H9 (cell line): Measurements from ENCODE around the gene FHIP2A. TPM values are rescaled to one million over a fixed set of nuclear protein-coding genes. Genes with fewer than 3 reads are reported as not detected.

Experiments used
- DNase-seq: peaks from one replicate; pipeline ENCODE4 v3.0.0-alpha.2; 2017
- H2AFZ ChIP-seq: one replicate; pipeline ENCODE4 v1.6.1; 2013; ENCODE audit warnings: mild to moderate bottlenecking, low read length, control low read depth, moderate library complexity
- H2AK5ac ChIP-seq: 2 replicates; pipeline ENCODE4 v1.6.1; 2013; ENCODE audit warnings: low read length, control low read depth, mixed read lengths; ENCODE audit not compliant: insufficient read length
- H2BK120ac ChIP-seq: one replicate; pipeline ENCODE4 v1.6.1; 2013; ENCODE audit warnings: low read depth, mild to moderate bottlenecking, low read length, control low read depth, inconsistent platforms; ENCODE audit not compliant: poor library complexity, severe bottlenecking
- H2BK12ac ChIP-seq: 2 replicates; pipeline ENCODE4 v1.6.1; 2013; ENCODE audit warnings: low read length, control low read depth, mixed read lengths, low read depth; ENCODE audit not compliant: insufficient read length
- H2BK15ac ChIP-seq: 2 replicates; pipeline ENCODE4 v1.6.1; 2013; ENCODE audit warnings: low read depth, low read length, control low read depth
- H2BK20ac ChIP-seq: one replicate; pipeline ENCODE4 v1.6.1; 2013; ENCODE audit warnings: low read depth, mild to moderate bottlenecking, low read length, control low read depth, inconsistent platforms; ENCODE audit not compliant: poor library complexity, severe bottlenecking
- H2BK5ac ChIP-seq: 2 replicates; pipeline ENCODE4 v1.6.1; 2013; ENCODE audit warnings: low read length, control low read depth, mixed read lengths; ENCODE audit not compliant: insufficient read length
- H3K14ac ChIP-seq: 2 replicates; pipeline ENCODE4 v1.6.1; 2013; ENCODE audit warnings: low read length, control low read depth; ENCODE audit not compliant: insufficient read depth
- H3K18ac ChIP-seq: 2 replicates; pipeline ENCODE4 v1.6.1; 2013; ENCODE audit warnings: low read depth, mild to moderate bottlenecking, mixed read lengths, low read length, control low read depth; ENCODE audit not compliant: insufficient read length
- H3K23ac ChIP-seq: 2 replicates; pipeline ENCODE4 v1.6.1; 2013; ENCODE audit warnings: low read length, control low read depth, mixed read lengths, low read depth; ENCODE audit not compliant: insufficient read length
- H3K23me2 ChIP-seq: 2 replicates; pipeline ENCODE4 v1.6.1; 2013; ENCODE audit warnings: low read depth, mild to moderate bottlenecking, mixed read lengths, low read length, control low read depth; ENCODE audit not compliant: insufficient read length, poor library complexity, severe bottlenecking
- H3K27ac ChIP-seq: 2 replicates; pipeline ENCODE4 v1.5.1; 2013; ENCODE audit warnings: low read length, control low read depth, mixed read lengths, low read depth; ENCODE audit not compliant: insufficient read length
- H3K27me3 ChIP-seq: 2 replicates; pipeline ENCODE4 v1.6.1; 2013; ENCODE audit warnings: low read length, control low read depth, inconsistent platforms; ENCODE audit not compliant: insufficient read depth
- H3K4ac ChIP-seq: 2 replicates; pipeline ENCODE4 v1.6.1; 2013; ENCODE audit warnings: low read depth, mild to moderate bottlenecking, control low read depth, inconsistent platforms, low read length, moderate library complexity
- H3K4me1 ChIP-seq: 2 replicates; pipeline ENCODE4 v1.6.1; 2013; ENCODE audit warnings: low read length, control low read depth, inconsistent platforms; ENCODE audit not compliant: insufficient read depth
- H3K4me2 ChIP-seq: 2 replicates; pipeline ENCODE4 v1.6.1; 2013; ENCODE audit warnings: low read length, control low read depth, mixed read lengths; ENCODE audit not compliant: insufficient read length, insufficient read depth
- H3K56ac ChIP-seq: 2 replicates; pipeline ENCODE4 v1.6.1; 2013; ENCODE audit warnings: low read depth, mild to moderate bottlenecking, mixed read lengths, low read length, control low read depth; ENCODE audit not compliant: insufficient read length
- H3K79me1 ChIP-seq: 2 replicates; pipeline ENCODE4 v1.6.1; 2013; ENCODE audit warnings: low read depth, mild to moderate bottlenecking, moderate library complexity, low read length, control low read depth, inconsistent platforms; ENCODE audit not compliant: insufficient read depth, poor library complexity, severe bottlenecking
- H3K79me2 ChIP-seq: 2 replicates; pipeline ENCODE4 v1.6.1; 2013; ENCODE audit warnings: low read length, control low read depth, inconsistent platforms; ENCODE audit not compliant: insufficient read depth
- H3K9ac ChIP-seq: 2 replicates; pipeline ENCODE4 v1.6.1; 2013; ENCODE audit warnings: low read length, control low read depth, mixed read lengths; ENCODE audit not compliant: insufficient read length; ENCODE audit errors: extremely low read depth
- H3K9me3 ChIP-seq: one replicate; pipeline ENCODE4 v1.6.1; 2013; ENCODE audit warnings: low read depth, low read length, inconsistent platforms; ENCODE audit not compliant: control insufficient read depth
- H3T11ph ChIP-seq: one replicate; pipeline ENCODE4 v1.6.1; 2013; ENCODE audit warnings: mild to moderate bottlenecking, low read length, control low read depth, inconsistent platforms
- H4K20me1 ChIP-seq: one replicate; pipeline ENCODE4 v1.6.1; 2013; ENCODE audit not compliant: control insufficient read depth, insufficient read length, insufficient read depth
- H4K5ac ChIP-seq: 2 replicates; pipeline ENCODE4 v1.6.1; 2013; ENCODE audit warnings: low read depth, mild to moderate bottlenecking, mixed read lengths, low read length, control low read depth; ENCODE audit not compliant: insufficient read length
- H4K8ac ChIP-seq: replicated peaks from 2 replicates; pipeline ENCODE4 v1.6.1; 2013; ENCODE audit warnings: low read length, control low read depth, mixed read lengths, low read depth; ENCODE audit not compliant: insufficient read length
- H4K91ac ChIP-seq: 2 replicates; pipeline ENCODE4 v1.6.1; 2013; ENCODE audit warnings: low read depth, mild to moderate bottlenecking, moderate library complexity, mixed read lengths, low read length, control low read depth; ENCODE audit not compliant: insufficient read length
- H3K27ac Mint-ChIP-seq, 3 experiments: 2 replicates in 2 of 3; 3 replicates in 1 of 3; pipeline ENCODE4 v1.8.0; 2020 to 2021; ENCODE audit warnings: mixed read lengths in 3 of 3, mild to moderate bottlenecking in 1 of 3, moderate library complexity in 1 of 3
- H3K27me3 Mint-ChIP-seq: 2 replicates; pipeline ENCODE4 v1.8.0; 2021; ENCODE audit warnings: low read depth, mild to moderate bottlenecking, moderate library complexity, mixed read lengths
- H3K36me3 Mint-ChIP-seq, 3 experiments: 2 replicates in 2 of 3; 3 replicates in 1 of 3; pipeline ENCODE4 v1.8.0; 2020 to 2021; ENCODE audit warnings: low read depth in 3 of 3, mixed read lengths in 3 of 3; ENCODE audit not compliant: insufficient read depth in 1 of 3
- H3K4me1 Mint-ChIP-seq, 2 experiments: 2 replicates each; pipeline ENCODE4 v1.8.0; 2020; ENCODE audit warnings: mixed read lengths in 2 of 2
- H3K4me3 Mint-ChIP-seq, 2 experiments: 2 replicates in 1 of 2; 3 replicates in 1 of 2; pipeline ENCODE4 v1.8.0; 2020 to 2021; ENCODE audit warnings: mild to moderate bottlenecking in 2 of 2, mixed read lengths in 2 of 2, moderate library complexity in 1 of 2
- H3K9me3 Mint-ChIP-seq, 2 experiments: 2 replicates in 1 of 2; 3 replicates in 1 of 2; pipeline ENCODE4 v1.8.0; 2020; ENCODE audit warnings: mild to moderate bottlenecking in 2 of 2, mixed read lengths in 2 of 2, moderate library complexity in 1 of 2
- CTCF ChIP-seq: fragments of 200-600 bp; sonication (generic); conservative IDR thresholded peaks from 3 replicates; pipeline ENCODE4 v1.8.0; 2021; ENCODE audit warnings: antibody characterized with exemption, mild to moderate bottlenecking
- WGBS: extraction: QIAGEN DNeasy Blood & Tissue Kit; methylation state at CpG from one replicate; pipeline ENCODE4 v1.1.7; 2013; ENCODE audit warnings: missing lambda C conversion rate, low lambda C conversion rate, mixed read lengths; ENCODE audit not compliant: insufficient read length; ENCODE audit errors: extremely low coverage; 5-methylcytosine and 5-hydroxymethylcytosine counted together
- total RNA-seq: library from RNA; stranded (reverse); gene quantifications from 2 replicates; pipeline ENCODE4 v1.2.1, GENCODE V29; 2021

The FHIP2A gene
- total RNA-seq, 1 experiment from 2014 or later = 14.8 TPM

- Histone ChIP-seq H3K9me3 (no peaks in the 10 kb centered on the region), H3K56ac (no peak overlapping the region), H3K14ac (no peak overlapping the region), H4K91ac (no peak overlapping the region), H2AFZ (no peak overlapping the region), H2AK5ac (no peak overlapping the region), H2BK15ac (no peak overlapping the region), H4K8ac (no peak overlapping the region), H3K27me3 (no peaks in the 10 kb centered on the region), H3K4ac (no peak overlapping the region), H3K4me1 (no peaks in the 10 kb centered on the region), H3K79me1 (no peaks in the 10 kb centered on the region), H3K23me2 (no peaks in the 10 kb centered on the region), H3K23ac (no peak overlapping the region), H2BK12ac (no peak overlapping the region), H3K4me2 (no peak overlapping the region), H3K9ac (no peak overlapping the region), H4K5ac (no peak overlapping the region), H4K20me1 (no peaks in the 10 kb centered on the region), H2BK20ac (no peak overlapping the region), H2BK5ac (no peak overlapping the region), H3K18ac (no peak overlapping the region), H3K27ac (no peak overlapping the region), H3K79me2 (no peaks in the 10 kb centered on the region), H3T11ph (no peak overlapping the region), H2BK120ac (no peak overlapping the region)
- no peak for TF ChIP-seq CTCF
- Mint-ChIP-seq H3K27me3 (no peaks in the 10 kb centered on the region), H3K4me3 (no peak overlapping the region), H3K9me3 (no peaks in the 10 kb centered on the region), H3K4me1 (no peaks in the 10 kb centered on the region), H3K27ac (no peak overlapping the region), H3K36me3 (no peaks in the 10 kb centered on the region)
- DNase-seq = no peak
- WGBS = no CpG with 5 or more reads among the region's 1 CpG
Observed at GRCh38 chr10:114815791-114816190, 5.8 kb upstream of the FHIP2A start.
